Measurements from ENCODE around the gene KCNMA1. TPM values are rescaled to one million over a fixed set of nuclear protein-coding genes. Genes with fewer than 3 reads are reported as not detected.

Gene KCNMA1
- total RNA-seq, 4 donors from 2014 or later = 10.1 to 32.6 (median 20.1) TPM

DNA sequence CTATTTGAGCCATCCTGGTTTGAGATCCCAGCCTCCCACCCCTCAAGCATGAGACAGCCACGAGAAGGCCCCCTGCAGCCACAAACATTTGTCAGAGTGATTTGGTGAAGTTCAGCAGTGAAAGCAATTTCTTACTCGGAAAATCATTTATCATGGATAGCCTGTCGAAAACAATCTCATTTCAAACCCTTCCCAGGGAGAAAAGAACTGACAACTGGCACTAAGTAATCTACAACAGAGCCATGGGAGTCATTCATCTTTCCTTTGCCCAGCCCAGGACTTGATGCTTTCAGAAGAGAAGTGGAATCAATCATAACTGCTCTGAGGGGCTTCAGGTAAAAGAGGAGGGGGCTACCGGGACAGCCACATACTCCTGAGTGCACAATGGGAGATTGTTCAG lies 411.2 kb downstream of the KCNMA1 start:
- DNase-seq (ENCODE audit: low spot score) (no peak), ATAC-seq (ENCODE audit: low FRiP score) (no peak)
- TF ChIP-seq, protein P1, sequence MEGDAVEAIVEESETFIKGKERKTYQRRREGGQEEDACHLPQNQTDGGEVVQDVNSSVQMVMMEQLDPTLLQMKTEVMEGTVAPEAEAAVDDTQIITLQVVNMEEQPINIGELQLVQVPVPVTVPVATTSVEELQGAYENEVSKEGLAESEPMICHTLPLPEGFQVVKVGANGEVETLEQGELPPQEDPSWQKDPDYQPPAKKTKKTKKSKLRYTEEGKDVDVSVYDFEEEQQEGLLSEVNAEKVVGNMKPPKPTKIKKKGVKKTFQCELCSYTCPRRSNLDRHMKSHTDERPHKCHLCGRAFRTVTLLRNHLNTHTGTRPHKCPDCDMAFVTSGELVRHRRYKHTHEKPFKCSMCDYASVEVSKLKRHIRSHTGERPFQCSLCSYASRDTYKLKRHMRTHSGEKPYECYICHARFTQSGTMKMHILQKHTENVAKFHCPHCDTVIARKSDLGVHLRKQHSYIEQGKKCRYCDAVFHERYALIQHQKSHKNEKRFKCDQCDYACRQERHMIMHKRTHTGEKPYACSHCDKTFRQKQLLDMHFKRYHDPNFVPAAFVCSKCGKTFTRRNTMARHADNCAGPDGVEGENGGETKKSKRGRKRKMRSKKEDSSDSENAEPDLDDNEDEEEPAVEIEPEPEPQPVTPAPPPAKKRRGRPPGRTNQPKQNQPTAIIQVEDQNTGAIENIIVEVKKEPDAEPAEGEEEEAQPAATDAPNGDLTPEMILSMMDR (IDR thresholded peaks at IDR 0.05) = no peak

DNA sequence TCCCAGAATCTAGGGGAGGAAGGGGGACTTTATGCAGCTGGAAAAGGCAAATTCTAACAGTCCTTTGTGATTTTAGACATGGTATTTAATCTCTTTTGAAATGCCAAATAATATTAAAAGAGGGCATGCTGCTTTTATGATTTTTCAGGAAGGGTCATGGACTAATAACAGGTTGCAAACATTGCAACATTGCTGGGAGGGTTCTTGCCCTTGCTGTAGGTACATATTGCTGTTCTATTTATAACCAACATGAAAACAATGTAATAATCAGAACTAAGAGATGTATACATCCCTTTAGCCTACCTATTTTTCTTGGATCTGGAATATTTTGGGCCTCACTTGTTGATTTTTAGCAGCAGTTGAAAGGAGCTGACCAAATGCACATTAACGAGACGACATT lies 411.6 kb downstream of the KCNMA1 start:
- TF ChIP-seq, protein P1 (IDR thresholded peaks at IDR 0.05) = no peak
- DNase-seq (ENCODE audit: low spot score) (no peak), ATAC-seq (ENCODE audit: low FRiP score) (no peak)

DNA sequence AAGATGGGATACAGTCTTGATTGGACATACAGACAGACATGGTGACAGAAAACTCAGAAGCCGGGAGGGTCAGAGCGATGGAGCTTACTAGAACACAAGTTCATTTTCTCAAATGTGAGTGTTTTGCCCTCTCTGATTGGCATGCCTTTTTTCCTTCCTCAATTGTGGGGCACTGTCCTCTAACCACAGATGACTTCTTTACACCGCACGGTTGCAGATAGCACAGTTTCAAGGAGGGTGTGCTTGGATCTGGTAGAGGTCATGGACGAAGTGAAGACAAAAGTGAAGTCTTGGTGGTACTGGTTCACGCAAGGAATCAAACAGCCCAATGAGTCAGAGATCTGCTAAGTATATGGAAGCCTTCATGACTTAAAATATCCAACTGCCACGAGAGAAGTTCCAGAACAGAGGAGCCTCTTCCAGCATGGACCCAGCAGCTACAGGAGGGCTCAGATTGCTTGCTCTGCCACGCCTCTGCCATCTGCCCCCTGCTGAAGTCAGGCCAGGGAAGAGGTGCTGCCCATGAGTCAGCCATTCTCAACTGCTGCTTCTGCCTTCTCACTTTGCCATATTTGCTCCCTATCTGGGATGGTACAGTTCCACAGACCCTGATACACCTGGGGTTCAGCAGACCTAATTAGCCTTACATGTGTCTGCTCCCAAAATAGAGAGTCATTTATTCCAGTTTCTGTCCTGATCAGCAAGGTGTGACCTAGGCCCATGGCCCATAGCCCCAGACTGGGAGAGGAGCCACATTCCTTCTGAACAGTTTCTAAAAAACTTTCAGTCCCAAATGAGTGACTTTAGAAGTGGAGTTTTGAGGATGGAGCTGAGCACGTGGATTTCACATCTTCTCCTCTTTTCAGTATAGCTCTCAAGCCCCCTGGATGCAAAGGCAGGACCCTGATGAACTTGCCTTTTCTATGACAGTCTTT lies 413.8 kb downstream of the KCNMA1 start:
- TF ChIP-seq, protein P1 (IDR thresholded peaks at IDR 0.05) = no peak
- DNase-seq (ENCODE audit: low spot score) (no peak), ATAC-seq (ENCODE audit: low FRiP score) (no peak)

DNA sequence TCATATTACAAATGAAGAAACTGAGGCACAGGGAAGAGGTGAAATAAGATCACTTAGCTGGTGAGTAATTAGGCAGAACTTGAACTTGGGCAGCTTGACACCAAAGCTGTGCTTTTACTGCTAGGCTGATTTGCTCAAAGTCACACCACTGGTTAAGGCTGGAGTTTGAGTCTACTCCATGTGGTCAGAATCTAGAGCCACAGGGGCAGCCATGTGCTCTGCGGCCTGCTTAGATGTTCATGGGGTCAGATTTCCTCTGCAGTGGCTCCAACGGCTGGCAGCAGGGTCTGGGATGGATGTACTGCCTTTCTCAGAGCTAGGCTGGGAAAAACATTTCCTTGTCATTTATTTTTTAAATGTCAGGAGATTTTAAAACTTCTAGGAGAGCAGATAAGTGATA lies 417.5 kb downstream of the KCNMA1 start:
- no peak for DNase-seq (ENCODE audit: low spot score)
- no peak for ATAC-seq (ENCODE audit: low FRiP score)
- TF ChIP-seq, protein P1 (IDR thresholded peaks at IDR 0.05) = no peak

DNA sequence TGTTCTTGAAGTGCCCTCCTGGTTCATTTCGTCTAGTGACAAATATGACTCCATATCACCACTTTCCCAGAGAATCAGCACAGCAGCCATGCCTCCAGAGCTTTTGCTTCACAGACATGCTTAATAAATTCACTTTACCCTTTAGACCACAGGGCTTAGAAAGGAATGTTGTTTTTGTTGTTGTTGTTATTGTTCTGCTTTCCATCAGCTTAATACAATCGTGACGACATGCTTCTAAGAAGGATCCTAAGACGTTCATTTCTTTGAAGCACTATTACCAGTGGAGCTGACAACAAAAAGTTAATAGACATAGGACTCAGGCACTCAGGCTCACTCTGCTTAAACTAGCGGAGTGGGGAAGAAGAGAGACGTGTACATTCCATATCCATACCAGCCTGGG lies 418.6 kb downstream of the KCNMA1 start:
- TF ChIP-seq, protein P1 (IDR thresholded peaks at IDR 0.05) = no peak
- ATAC-seq (ENCODE audit: low FRiP score) (no peak), DNase-seq (ENCODE audit: low spot score) (no peak)

DNA sequence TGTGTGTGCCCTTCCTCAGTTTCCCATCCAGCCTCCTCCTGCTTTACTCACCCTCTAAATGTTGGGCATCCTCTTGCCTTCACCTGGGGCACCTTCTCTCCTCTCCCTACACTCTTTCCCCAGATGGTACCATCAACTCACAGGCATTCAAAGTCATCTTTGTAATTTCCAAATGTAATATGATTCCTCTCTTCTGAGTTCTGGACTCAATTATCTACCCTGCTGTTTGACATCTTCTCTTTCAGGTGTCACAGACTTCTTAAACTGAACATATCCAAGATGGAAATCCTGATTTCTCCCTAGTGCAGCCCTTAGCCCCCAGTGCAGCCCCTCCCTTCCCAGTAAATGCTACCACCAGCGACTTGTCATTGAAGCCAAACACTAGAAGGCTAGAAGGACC lies 422.8 kb downstream of the KCNMA1 start:
- no peak for DNase-seq (ENCODE audit: low spot score)
- no peak for ATAC-seq (ENCODE audit: low FRiP score)

More for the DNA sequence above, 422.8 kb downstream of the KCNMA1 start:
- TF ChIP-seq, protein P1 (IDR thresholded peaks at IDR 0.05) = no peak
